NT2/D1 (cell line): ENCODE measurements around the gene KRTAP10-6.

Experiments used
- SUZ12 ChIP-seq: IDR thresholded peaks from 2 replicates; pipeline ENCODE4 v1.6.1; 2011; ENCODE audit not compliant: insufficient read length, insufficient read depth; ENCODE audit errors: extremely low read depth
- YY1 ChIP-seq: IDR thresholded peaks from 2 replicates; pipeline ENCODE4 v1.6.1; 2011; ENCODE audit not compliant: insufficient read length, insufficient read depth
- ZNF274 ChIP-seq: IDR thresholded peaks from 2 replicates; pipeline ENCODE4 v1.6.1; 2011; ENCODE audit warnings: mild to moderate bottlenecking, low read depth, low read length

GRCh38 chr21:44618909-44619308, 26.6 kb upstream of the KRTAP10-6 start:
- no peak for TF ChIP-seq SUZ12
- no peak for TF ChIP-seq YY1
- TF ChIP-seq ZNF274, result no peak
